D721Med (cell line): ENCODE results near the gene CORO2B.

Experiments
- DNase-seq: peaks from one replicate; pipeline ENCODE4 v3.0.0; 2011; ENCODE audit warnings: low spot score; ENCODE audit not compliant: insufficient read length
- FAIRE-seq: peaks from 2 replicates; lab custom pipeline; 2011; peaks lifted over from hg19 to GRCh38; lab: Jason Lieb, UNC
- CTCF ChIP-seq: IDR thresholded peaks from 2 replicates; pipeline ENCODE4 v1.5.1; 2012; ENCODE audit warnings: mild to moderate bottlenecking, control low read depth; ENCODE audit not compliant: insufficient read depth; ENCODE audit errors: missing control alignments

CORO2B gene

GRCh38 chr15:68656438-68656739 is 77.6 kb downstream of the CORO2B start:
- TF ChIP-seq CTCF = no peak
- FAIRE-seq = no peak
- DNase-seq = no peak

GRCh38 chr15:68658151-68658550 is 79.4 kb downstream of the CORO2B start:
- TF ChIP-seq CTCF = no peak
- DNase-seq (no peak), FAIRE-seq (no peak)

GRCh38 chr15:68658641-68659358 is 80.0 kb downstream of the CORO2B start:
- FAIRE-seq (no peak), DNase-seq (no peak)
- TF ChIP-seq CTCF = no peak

DNA sequence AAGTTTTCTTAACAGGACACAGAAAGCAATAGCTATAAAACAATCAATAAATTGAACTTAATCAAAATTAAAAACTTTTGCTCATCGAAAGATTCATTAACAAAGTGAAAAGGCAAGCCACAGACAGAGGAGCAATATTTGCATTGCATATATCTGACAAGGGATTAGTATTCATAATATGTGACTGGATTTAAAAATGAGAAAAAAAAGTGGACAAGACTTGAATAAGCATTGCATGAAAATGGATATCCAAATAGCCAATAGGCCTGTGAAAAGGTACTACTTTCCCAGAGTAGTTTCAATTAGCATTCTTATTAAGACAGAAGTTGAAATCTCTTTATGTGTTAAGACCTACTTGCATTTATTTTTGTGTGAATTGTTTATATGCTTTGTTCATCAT is 84.7 kb downstream of the CORO2B start:
- no peak for TF ChIP-seq CTCF
- no peak for FAIRE-seq
- DNase-seq = no peak

- TF ChIP-seq CTCF = no peak
- no peak for DNase-seq
- no peak for FAIRE-seq
Measured at GRCh38 chr15:68666120-68666811, 87.5 kb downstream of the CORO2B start.

GRCh38 chr15:68666812-68667450 is 88.1 kb downstream of the CORO2B start:
- FAIRE-seq = no peak

More at GRCh38 chr15:68666812-68667450, 88.1 kb downstream of the CORO2B start:
- DNase-seq = no peak
- no peak for TF ChIP-seq CTCF
